ENCODE results near the gene ALOX5AP.

- no peak for TF ChIP-seq POLR2A (IDR thresholded peaks at IDR 0.05)
- TF ChIP-seq CTCF (IDR thresholded peaks at IDR 0.05) = no peak
These were observed 13.0 kb upstream of the ALOX5AP start for GRCh38 chr13:30722361-30722760.
